Measurements from ENCODE around the gene EXOC2.

The EXOC2 gene

DNA sequence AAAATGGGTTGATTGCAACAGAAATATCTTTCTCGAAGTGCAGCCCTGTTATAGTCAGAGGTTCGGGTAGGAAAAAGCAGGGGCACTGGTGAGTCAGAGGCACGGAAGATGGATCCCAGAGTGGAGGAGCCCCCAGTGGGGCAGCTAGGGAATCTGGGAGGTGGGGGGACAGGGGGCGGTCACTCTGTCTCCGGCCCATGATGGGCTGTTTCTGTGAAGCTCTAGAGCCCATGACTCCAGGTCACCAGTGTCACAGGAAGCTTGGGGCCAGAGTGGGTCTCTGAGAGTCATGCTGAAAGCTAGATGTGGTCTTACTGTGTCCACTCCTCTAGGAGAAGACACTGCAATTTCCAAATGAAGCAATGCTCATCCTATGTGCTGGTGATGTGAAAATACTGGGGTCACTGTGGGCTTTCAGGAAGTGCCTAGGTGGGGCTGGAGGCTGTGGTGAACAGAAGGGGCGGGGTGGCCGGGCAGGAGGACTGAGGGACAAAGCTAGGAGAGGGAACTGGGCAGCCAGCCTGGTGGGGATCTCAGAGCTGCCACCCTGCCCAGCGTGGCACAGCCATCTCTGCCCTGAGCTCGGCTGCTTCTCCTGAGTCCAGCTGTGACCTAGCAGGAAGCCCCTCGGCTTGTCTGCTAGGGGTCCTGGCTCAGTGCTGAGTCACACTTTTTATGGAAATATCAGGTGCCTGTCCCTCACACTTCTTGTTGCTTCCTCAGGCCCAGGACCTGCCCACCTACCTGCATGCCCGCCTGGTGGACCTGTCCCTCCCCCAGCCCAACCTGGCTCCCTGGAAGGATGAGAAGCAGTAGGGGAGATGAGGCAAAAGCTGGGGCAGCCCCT is 247.1 kb downstream of the EXOC2 start:
- DNase-seq (ENCODE audit: low spot score): no peak

GRCh38 chr6:444653-445275 is 248.2 kb downstream of the EXOC2 start:
- DNase-seq (ENCODE audit: low spot score): peak; percentile 63

- DNase-seq (ENCODE audit: low spot score): no peak
These were observed 249.2 kb downstream of the EXOC2 start for GRCh38 chr6:443621-444159.

- DNase-seq (ENCODE audit: low spot score): no peak
These were observed 251.6 kb downstream of the EXOC2 start for GRCh38 chr6:441126-441920.

GRCh38 chr6:439641-440167 is 253.2 kb downstream of the EXOC2 start:
- DNase-seq (ENCODE audit: low spot score): no peak

DNA sequence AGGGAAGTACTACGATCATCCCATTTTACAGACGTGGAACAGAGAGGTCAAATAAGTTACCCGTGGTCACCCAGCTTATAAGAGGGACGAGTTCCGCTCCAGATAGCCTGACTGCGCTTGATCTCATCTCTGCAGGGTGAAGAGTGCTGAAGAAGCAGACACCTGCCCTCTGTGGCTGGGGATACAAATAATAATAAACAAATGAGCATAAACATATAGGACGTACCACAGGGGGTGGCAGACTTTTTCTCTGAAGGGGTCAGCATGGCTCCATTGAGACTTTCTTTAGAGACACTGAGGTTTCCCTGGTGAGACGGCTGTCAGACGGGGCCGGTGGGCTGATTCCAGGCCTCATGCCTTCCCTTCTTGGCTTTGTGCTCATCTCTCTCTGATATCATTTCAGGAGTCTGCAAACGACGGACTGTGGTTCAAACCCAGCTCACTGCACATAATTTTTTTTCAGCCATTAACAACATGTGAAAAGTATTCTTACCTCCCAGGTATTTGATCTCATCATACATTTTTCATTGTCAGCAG is 254.2 kb downstream of the EXOC2 start:
- no peak for DNase-seq (ENCODE audit: low spot score)

DNA sequence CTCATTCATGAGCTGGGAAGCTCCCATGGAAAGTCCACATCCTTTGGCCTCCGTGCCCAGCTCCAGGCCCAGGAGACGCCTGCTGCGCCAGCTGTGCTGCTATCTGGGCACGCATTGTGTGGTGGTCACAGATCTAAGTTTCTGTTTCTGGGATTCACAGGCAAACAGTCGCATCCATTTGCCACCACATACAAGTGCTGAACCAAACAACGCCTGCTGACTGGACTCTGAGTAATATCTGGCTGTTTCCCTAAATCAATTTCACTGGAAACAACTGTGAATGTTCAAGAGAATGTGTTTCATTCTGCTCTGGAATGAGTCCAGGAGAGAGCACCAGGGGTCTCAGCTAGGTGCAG is 255.9 kb downstream of the EXOC2 start:
- no peak for DNase-seq (ENCODE audit: low spot score)

DNA sequence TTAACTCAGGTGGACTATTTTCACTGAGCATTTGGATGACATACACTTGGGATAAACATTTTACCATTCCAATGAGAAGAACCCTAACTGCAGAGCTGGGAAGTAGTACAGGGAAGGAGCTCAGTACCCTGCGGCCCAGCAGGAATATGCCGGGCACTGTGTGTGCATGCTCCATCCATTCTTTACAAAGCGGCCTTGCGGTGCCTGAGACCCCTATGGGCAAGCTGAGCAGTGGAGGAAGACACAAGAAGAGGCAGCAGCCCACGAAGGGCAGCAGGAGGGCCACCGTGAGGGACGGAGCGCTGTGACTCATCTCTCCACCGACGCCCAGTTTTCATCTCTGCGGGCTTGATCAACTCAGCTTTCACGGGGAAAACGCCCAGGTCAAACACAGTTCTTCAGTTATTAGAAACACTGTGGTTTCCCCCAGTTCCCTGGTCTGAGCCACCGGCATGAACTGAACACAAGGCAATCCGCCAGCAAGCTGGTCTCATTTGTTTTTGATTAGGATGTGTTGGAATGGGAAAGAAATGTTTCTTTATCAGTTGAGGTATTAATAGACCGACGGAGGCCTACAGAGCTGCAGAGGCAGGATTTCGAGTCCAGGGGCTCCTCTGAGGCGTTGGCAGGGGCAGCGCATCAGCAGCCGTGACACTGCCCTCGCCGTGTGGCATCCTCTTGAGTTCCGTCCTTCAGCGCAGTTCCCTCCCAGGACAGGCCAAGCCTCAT is 256.5 kb downstream of the EXOC2 start:
- no peak for DNase-seq (ENCODE audit: low spot score)

GRCh38 chr6:435441-436307 is 257.3 kb downstream of the EXOC2 start:
- DNase-seq (ENCODE audit: low spot score): no peak

Measured in CD4-positive, alpha-beta T cell treated with Interleukin-2 at 100 ng/mL for 4 hours (primary cell).